ENCODE results near the gene NXT1.
"Not testable (repeated sequence)": the region's sequence is repeated elsewhere in the genome, so short reads cannot be mapped to it uniquely, and the experiment has no call there.

Gene NXT1

DNA sequence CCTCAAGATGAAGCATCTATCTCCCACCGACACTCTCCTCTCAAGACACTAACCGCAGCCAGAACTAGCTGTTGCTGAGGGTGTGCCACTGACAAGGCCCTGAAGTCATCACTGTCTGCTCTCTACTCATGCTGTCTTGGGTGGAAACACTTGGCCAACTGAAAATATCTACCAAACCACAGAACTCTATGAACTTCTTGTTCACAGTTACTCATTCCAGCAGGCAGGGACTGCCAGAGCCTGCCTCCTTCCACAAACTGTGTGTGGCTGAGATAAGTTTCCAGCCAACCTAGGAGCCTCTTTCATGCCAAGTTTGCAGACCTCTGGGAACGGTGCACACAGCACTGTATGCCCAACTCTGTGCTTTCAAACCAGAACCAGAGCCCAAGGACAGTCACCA is 45.5 kb upstream of the NXT1 start:
- no peak for ATAC-seq
- TF ChIP-seq PPARA (CRISPR knock-in tag; IDR thresholded peaks at IDR 0.05; ENCODE audit: borderline replicate concordance) (no peak), ZC3H10 (CRISPR knock-in tag; IDR thresholded peaks at IDR 0.05) (no peak), TOX (CRISPR knock-in tag; IDR thresholded peaks at IDR 0.05; ENCODE audit: borderline replicate concordance) (no peak), CSRNP3 (CRISPR knock-in tag; IDR thresholded peaks at IDR 0.05) (no peak)

DNA sequence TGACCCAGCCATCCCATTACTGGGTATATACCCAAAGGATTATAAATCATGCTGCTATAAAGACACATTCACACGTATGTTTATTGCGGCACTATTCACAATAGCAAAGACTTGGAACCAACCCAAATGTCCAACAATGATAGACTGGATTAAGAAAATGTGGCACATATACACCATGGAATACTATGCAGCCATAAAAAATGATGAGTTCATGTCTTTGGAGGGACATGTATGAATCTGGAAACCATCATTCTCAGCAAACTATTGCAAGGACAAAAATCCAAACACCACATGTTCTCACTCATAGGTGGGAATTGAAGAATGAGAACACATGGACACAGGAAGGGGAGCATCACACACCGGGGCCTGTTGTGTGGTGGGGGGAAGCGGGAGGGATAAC is 43.2 kb upstream of the NXT1 start:
- not testable (repeated sequence) for ATAC-seq

DNA sequence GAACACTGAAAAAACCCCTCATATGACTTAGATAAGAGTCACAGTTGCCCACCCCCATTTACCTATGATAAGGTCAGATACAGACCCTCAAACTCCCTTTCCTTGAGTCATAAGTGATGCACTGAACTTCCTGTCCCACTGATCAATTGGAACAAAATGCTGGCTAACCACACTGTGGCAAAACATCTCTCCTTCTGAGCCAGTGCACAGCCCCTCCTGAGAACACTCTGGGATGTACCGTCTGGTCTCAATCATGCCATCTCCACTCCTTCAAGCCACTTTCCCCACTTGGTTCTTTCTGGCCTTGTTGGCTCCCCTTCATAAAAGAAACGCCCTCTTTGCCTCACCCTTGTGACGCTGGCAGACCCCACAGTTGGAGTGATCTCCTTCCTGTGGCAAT is 42.6 kb upstream of the NXT1 start:
- TF ChIP-seq TCF4 (CRISPR knock-in tag; IDR thresholded peaks at IDR 0.05; ENCODE audit: borderline replicate concordance) = no peak
- TF ChIP-seq CSDC2 (CRISPR knock-in tag; IDR thresholded peaks at IDR 0.05) = no peak
- TF ChIP-seq POU6F1 (CRISPR knock-in tag; IDR thresholded peaks at IDR 0.05; ENCODE audit: borderline replicate concordance, low read depth) = no peak
- TF ChIP-seq, protein P1, sequence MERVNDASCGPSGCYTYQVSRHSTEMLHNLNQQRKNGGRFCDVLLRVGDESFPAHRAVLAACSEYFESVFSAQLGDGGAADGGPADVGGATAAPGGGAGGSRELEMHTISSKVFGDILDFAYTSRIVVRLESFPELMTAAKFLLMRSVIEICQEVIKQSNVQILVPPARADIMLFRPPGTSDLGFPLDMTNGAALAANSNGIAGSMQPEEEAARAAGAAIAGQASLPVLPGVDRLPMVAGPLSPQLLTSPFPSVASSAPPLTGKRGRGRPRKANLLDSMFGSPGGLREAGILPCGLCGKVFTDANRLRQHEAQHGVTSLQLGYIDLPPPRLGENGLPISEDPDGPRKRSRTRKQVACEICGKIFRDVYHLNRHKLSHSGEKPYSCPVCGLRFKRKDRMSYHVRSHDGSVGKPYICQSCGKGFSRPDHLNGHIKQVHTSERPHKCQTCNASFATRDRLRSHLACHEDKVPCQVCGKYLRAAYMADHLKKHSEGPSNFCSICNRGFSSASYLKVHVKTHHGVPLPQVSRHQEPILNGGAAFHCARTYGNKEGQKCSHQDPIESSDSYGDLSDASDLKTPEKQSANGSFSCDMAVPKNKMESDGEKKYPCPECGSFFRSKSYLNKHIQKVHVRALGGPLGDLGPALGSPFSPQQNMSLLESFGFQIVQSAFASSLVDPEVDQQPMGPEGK (CRISPR knock-in tag; IDR thresholded peaks at IDR 0.05; ENCODE audit: borderline replicate concordance) = no peak
- TF ChIP-seq ZNF8 (CRISPR knock-in tag; IDR thresholded peaks at IDR 0.05) = no peak
- no peak for TF ChIP-seq PPARA (CRISPR knock-in tag; IDR thresholded peaks at IDR 0.05; ENCODE audit: borderline replicate concordance)
- no peak for TF ChIP-seq CSRNP3 (CRISPR knock-in tag; IDR thresholded peaks at IDR 0.05)
- no peak for TF ChIP-seq ZFP30 (CRISPR knock-in tag; IDR thresholded peaks at IDR 0.05)
- TF ChIP-seq ISL1 (CRISPR knock-in tag; IDR thresholded peaks at IDR 0.05) = no peak
- TF ChIP-seq TSHZ2 (CRISPR knock-in tag; IDR thresholded peaks at IDR 0.05) = no peak
- TF ChIP-seq SNAI2 (CRISPR knock-in tag; IDR thresholded peaks at IDR 0.05) = no peak
- TF ChIP-seq BACH2 (CRISPR knock-in tag; IDR thresholded peaks at IDR 0.05; ENCODE audit: borderline replicate concordance) = no peak
- no peak for ATAC-seq

DNA sequence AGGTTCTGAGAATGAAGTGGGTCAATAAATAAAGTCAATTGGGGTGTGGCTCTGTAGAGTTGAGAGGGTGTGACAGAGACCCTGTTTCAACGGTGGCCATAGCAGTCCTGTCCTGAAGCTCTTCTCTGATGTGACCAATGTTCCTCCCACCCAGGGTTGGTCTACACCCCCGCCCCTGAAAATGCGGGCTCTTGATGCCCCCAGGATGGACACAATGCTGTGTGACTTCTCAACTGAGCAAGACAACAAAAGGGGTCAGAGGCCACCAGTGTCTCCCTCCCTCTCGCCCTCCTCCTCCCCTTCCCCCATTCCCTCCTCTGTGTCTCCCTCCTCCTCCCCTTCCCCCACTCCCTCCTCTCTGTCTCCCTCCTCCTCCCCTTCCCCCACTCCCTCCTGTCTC is 41.7 kb upstream of the NXT1 start:
- TF ChIP-seq ZNF565 (CRISPR knock-in tag; conservative IDR thresholded peaks at IDR 0.05; ENCODE audit: low read depth) (no peak), TOX (CRISPR knock-in tag; IDR thresholded peaks at IDR 0.05; ENCODE audit: borderline replicate concordance) (no peak), ESRRG (CRISPR knock-in tag; IDR thresholded peaks at IDR 0.05) (no peak), ISL1 (CRISPR knock-in tag; IDR thresholded peaks at IDR 0.05) (no peak), RARB (CRISPR knock-in tag; IDR thresholded peaks at IDR 0.05) (no peak), ZFP3 (CRISPR knock-in tag; IDR thresholded peaks at IDR 0.05) (no peak), CSRNP3 (CRISPR knock-in tag; IDR thresholded peaks at IDR 0.05) (no peak), BACH2 (CRISPR knock-in tag; IDR thresholded peaks at IDR 0.05; ENCODE audit: borderline replicate concordance) (no peak), ARNTL (CRISPR knock-in tag; IDR thresholded peaks at IDR 0.05; ENCODE audit: borderline replicate concordance, low read depth) (no peak), SNAI2 (CRISPR knock-in tag; IDR thresholded peaks at IDR 0.05) (no peak), ZNF70 (CRISPR knock-in tag; IDR thresholded peaks at IDR 0.05) (no peak), ZFP30 (CRISPR knock-in tag; IDR thresholded peaks at IDR 0.05) (no peak)
- TF ChIP-seq, protein P2, sequence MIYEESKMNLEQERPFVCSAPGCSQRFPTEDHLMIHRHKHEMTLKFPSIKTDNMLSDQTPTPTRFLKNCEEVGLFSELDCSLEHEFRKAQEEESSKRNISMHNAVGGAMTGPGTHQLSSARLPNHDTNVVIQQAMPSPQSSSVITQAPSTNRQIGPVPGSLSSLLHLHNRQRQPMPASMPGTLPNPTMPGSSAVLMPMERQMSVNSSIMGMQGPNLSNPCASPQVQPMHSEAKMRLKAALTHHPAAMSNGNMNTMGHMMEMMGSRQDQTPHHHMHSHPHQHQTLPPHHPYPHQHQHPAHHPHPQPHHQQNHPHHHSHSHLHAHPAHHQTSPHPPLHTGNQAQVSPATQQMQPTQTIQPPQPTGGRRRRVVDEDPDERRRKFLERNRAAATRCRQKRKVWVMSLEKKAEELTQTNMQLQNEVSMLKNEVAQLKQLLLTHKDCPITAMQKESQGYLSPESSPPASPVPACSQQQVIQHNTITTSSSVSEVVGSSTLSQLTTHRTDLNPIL (CRISPR knock-in tag; IDR thresholded peaks at IDR 0.05; ENCODE audit: low read depth) = no peak
- TF ChIP-seq, protein P1 (CRISPR knock-in tag; IDR thresholded peaks at IDR 0.05; ENCODE audit: borderline replicate concordance) = no peak
- ATAC-seq = no peak
